GM19372 (cell line): ENCODE measurements around the gene PEPD.
"Not testable (repeated sequence)": the region's sequence is repeated elsewhere in the genome, so short reads cannot be mapped to it uniquely, and the experiment has no call there.

ENCODE experiments used
- ATAC-seq: cut with Tn5 transposase; IDR thresholded peaks from one replicate; pipeline ENCODE4 v1.9.1; 2021; ENCODE audit warnings: mild to moderate bottlenecking, low read depth, moderate library complexity; ENCODE audit not compliant: unreplicated experiment

PEPD gene

GRCh38 chr19:33521480-33522370 is at the start of gene PEPD:
Gene PEPD, minus strand, starts transcription at chr19:33521791. Its CDS starts 31 bp downstream, at chr19:33521760.
- peak; percentile 83 for ATAC-seq

DNA sequence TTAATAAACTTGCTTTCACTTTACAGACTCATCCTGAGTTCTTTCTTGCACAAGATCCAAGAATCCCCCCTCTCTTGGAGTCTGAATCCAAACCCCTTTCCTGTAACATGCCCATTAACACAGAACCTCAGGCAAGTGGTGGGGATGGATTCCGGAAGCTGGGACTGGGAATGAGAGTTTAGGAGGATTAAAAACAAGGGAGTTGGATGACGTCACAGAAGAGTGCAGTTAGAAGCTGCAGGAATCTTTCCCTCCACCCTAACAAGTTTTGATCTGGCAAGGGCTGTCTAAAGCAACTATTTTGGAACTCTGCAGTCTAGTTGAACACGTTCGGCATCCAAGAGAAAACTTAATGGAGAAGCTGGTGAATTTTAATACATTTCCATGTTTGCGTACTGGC is 48.2 kb upstream of the PEPD start:
- ATAC-seq, result no peak

DNA sequence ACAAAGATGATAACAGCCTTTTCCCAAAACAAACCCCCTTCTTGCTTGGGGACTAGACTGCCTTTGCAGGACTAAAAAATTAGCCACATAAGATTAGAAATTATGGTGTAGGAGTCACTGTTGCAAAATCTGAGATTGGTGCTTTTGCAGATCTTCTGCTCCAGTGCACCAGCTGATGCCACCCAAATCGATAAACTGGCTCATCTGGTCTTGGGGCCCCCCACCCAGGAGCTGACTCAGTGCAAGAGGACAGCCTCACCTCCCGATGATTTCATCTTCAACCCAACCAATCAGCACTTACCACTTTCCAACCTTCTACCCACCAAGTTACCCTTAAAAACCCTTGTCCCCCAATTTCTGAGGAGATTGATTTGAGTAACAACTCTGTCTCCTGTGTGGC is 47.1 kb upstream of the PEPD start:
- ATAC-seq, result no peak

- ATAC-seq, result no peak
Observed at GRCh38 chr19:33564836-33565338, 43.3 kb upstream of the PEPD start.

DNA sequence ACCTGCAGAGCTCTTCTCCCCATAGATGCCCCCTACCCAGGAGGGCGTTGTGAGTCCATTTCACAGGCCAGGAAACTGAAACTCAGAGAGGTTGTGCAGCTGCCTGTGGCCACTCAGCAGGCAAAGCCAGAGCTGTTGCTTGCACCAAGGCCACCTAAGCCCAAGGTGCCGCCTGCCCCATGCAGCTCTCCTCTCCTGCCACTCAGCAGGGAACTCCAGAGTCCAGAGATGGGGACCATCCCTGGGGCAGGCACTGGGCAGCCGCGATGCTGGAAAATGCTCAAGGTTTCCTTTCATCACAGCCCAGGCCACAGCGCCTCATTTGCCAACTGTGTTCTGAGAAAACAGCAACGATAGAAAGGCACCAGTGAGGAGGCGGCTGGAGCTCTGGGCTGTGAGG is 41.0 kb upstream of the PEPD start:
- no peak for ATAC-seq

DNA sequence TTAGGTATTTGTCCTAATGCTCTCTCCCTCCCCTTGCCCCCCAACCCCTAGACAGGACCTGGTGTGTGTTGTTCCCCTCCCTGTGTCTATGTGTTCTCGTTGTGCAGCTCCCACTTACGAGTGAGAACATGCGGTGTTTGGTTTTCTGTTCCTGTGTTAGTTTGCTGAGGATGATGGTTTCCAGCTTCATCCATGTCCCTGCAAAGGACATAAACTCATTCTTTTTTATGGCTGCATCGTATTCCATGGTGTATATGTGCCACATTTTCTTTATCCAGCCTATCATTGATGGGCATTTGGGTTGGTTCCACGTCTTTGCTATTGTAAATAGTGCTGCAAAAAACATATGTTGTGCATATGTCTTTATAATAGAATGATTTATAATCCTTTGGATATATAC is 40.1 kb upstream of the PEPD start:
- not testable (repeated sequence) for ATAC-seq

DNA sequence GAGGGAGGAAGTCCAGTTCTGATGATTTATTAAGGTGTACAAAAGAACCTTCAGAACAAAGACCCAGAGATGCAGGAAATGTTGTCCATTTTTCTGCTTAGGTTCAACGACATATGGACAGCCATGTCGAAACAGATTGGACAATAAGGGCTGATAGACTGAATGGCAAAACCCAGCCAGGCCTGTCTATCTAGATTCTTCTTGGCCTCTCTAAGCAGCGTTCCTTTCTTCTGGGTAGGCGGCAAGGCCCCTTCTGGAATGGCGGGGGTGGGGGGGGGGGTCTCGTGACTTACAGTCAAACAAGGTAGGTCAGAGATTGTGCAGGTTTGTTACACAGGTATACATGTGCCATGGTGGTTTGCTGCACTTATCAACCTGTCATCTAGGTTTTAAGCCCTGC is 39.7 kb upstream of the PEPD start:
- ATAC-seq, result no peak

DNA sequence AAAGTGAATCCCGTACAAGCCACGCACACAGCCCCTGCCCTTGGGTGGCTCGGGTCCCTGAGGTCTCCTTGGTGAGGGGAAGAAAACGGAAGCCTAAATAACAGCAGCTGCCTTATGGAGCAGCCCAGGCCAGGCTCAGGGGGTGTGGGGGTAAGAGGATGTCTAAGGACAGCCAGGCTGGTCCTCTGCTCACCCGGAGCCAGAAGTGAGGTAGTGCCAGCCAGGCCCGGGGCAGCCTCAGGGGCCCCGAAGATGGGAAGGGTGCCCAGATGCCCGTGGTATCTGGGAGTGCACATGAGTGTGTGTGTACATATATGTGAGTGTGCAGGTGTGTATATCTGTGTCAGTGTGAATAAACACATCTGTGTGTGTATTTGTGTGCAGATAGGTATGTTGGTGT is 38.4 kb upstream of the PEPD start:
- no peak for ATAC-seq

GRCh38 chr19:33558856-33559255 is 37.3 kb upstream of the PEPD start:
- no peak for ATAC-seq

GRCh38 chr19:33558151-33558550 is 36.6 kb upstream of the PEPD start:
- ATAC-seq, result no peak

GRCh38 chr19:33557720-33558119 is 36.1 kb upstream of the PEPD start:
- ATAC-seq, result no peak

- no peak for ATAC-seq
Observed at GRCh38 chr19:33557196-33557595, 35.6 kb upstream of the PEPD start.

GRCh38 chr19:33556261-33556660 is 34.7 kb upstream of the PEPD start:
- no peak for ATAC-seq

- ATAC-seq, result not testable (repeated sequence)
Observed at GRCh38 chr19:33555726-33556125, 34.1 kb upstream of the PEPD start.

DNA sequence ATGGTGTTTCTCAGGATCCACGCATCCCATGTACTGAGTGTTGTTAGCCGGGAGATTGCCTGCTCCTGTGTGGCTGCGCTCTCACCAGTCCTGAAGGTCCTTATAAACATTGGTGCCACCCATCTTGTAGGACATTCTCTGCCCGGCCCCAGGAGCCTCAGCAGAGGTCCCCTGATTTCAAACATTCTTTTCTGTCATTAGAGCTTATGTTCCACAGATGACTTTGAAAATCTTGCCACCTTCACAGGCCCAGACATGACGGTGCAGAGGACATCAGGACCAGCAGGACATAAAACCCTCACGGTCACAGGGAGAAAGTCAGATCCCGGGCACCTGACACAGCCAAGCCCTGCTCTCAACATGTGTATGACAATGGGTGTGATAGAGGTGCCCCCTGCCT is 33.2 kb upstream of the PEPD start:
- no peak for ATAC-seq

- no peak for ATAC-seq
Observed at GRCh38 chr19:33554391-33554790, 32.8 kb upstream of the PEPD start.

DNA sequence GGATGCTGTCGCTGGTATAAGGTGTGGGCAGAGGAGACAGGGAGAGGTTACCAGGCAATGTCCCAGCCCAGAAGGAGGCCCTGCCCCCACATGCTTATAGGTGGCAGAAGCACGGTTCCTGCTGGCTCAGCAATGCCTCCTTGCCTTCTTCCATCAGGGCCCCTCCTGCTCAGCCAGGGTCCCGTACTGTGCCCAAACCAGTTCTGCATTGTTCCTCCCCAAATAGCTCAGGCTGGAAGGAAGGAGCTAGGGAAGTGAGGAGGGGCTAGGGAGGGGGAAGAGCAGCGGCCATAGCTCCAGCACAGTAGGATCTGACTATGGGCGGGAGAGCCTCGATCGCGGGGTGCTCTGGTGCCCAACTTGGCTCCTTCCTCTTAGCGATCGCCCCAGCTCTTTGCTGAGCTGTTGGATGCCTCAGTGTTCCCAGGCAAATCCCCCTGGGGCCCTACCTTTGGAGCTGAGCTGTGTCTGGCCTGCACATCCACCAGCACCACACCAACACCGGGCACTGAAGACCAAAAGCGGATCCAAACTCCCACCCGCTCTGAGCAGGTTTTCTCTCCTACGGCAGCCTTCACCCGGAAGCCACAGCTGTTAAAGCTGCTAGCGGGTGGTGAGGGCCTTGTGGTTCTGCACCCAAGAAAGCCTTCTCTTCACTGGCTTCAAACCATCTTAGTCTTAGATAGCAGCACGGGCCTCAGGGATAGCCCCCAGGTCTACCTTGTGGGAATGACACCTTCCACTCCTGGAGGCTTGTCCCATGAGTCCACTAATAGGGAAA is 32.1 kb upstream of the PEPD start:
- ATAC-seq, result no peak

- ATAC-seq, result no peak
Observed at GRCh38 chr19:33552928-33553279, 31.3 kb upstream of the PEPD start.

DNA sequence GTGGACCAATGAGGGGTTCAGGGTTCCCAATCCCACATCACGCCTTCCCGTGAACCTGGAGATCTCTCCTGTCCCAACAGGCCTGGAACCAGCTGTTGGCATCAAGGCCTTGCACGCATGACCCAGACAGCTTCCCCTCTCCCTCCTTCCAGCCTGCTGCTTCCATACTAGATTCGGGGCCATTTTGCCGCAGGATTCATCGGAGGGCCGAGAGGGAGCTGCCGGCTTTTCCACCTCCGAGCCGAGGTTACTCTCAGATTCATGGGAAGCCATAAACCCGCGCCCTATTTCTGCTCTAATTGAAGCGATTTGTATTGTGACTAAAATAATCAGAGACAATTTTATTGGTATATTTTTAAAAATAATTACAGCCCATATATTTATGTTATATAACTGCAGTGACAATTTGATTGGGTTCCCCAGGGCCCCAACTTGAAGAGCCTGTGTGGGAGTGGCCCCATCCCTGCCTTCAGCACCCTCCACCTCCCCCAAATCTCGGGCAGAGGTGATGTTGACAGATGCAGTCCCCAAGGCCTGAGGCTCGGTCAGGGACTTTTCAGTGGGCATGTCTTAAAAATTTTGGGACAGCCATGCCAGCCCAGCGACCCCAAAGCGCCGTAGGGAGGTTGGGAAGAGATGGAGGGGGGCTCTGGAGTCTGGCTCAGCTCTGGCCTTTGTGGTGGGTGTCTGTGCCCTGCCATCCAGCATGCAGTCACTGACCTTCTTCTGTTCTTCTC is 30.8 kb upstream of the PEPD start:
- no peak for ATAC-seq

GRCh38 chr19:33551676-33552075 is 30.1 kb upstream of the PEPD start:
- ATAC-seq, result no peak

- ATAC-seq, result no peak
Observed at GRCh38 chr19:33550768-33551167, 29.2 kb upstream of the PEPD start.
